ENCODE measurements around the gene KRTAP5-9.
"Not testable (repeated sequence)": the region's sequence is repeated elsewhere in the genome, so short reads cannot be mapped to it uniquely, and the experiment has no call there.

The KRTAP5-9 gene

DNA sequence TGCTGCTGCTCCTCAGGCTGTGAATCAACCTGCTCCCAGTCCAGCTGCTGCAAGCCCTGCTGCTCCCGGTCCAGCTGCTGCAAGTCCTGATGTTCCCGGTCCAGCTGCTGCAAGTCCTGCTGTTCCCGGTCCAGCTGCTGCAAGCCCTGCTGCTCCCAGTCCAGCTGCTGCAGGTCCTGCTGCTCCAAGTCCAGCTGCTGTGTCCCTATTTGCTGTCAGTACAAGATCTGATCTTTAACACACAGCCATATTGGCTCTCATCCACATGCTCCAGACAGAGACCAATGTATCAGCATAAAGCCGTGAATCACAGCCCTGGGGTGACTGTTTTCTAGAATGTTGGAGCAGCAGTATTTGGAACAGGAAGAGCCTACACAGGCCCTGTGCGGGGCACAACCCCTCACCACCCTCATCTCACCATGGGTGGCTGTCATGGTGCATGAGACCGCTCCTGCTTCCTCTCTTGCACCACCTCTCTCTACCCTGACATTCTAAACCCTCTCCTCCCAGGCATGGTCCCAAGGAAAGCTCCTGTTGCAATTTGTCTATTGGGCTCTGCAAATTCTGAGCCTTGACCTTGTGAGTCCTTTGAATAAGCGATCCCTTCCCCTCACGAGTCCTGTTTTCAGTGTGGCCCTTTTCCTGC lies 20.6 kb downstream of the KRTAP5-9 start:
- DNase-seq (ENCODE audit: low read depth) = no peak
- TF ChIP-seq, protein P1, sequence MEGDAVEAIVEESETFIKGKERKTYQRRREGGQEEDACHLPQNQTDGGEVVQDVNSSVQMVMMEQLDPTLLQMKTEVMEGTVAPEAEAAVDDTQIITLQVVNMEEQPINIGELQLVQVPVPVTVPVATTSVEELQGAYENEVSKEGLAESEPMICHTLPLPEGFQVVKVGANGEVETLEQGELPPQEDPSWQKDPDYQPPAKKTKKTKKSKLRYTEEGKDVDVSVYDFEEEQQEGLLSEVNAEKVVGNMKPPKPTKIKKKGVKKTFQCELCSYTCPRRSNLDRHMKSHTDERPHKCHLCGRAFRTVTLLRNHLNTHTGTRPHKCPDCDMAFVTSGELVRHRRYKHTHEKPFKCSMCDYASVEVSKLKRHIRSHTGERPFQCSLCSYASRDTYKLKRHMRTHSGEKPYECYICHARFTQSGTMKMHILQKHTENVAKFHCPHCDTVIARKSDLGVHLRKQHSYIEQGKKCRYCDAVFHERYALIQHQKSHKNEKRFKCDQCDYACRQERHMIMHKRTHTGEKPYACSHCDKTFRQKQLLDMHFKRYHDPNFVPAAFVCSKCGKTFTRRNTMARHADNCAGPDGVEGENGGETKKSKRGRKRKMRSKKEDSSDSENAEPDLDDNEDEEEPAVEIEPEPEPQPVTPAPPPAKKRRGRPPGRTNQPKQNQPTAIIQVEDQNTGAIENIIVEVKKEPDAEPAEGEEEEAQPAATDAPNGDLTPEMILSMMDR (IDR thresholded peaks at IDR 0.05; ENCODE audit: control insufficient read depth, insufficient read depth, low read depth, low read length, missing control alignments) = no peak
- H3K4me3 ChIP-seq (ENCODE audit: control insufficient read depth, low read depth, low read length) = no peak overlapping the region

DNA sequence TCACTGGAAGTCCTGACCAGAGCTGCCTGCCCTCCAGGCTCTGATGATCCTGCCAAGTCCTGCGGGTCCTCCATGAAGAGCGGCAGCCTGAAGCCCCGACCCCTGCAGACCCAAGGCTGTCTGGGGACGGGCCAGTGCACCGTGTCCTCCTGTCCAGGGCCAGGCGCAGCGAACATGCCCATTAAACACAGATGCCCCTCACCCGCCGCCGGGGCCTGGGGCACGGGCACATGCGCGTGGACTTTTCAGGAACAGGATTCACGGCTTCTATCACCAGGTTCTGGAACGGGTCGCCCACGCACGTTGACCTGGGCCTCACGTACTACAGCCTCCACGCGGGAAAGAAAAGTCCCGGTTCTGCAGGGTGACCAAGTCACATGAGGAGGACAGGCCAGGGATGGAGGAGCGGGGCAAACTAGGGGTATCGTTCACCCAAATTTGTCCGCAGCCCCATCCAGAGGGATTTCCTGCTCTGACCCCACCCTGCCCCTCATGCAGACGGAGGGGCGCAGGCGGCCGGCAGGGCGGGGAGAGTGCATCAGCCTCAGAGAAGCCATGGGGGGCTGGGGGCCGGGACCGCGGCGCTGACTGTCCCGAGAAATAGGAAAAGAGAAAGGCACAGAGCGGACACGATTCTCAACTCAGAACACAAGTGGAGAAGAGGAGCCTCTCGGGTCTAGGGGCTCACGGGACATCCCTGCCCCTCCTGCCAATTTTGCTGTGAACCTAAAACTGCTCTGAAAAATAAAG lies 23.1 kb downstream of the KRTAP5-9 start:
- H3K4me3 ChIP-seq (ENCODE audit: control insufficient read depth, low read depth, low read length); DNase-seq (ENCODE audit: low read depth): not testable (repeated sequence)

DNA sequence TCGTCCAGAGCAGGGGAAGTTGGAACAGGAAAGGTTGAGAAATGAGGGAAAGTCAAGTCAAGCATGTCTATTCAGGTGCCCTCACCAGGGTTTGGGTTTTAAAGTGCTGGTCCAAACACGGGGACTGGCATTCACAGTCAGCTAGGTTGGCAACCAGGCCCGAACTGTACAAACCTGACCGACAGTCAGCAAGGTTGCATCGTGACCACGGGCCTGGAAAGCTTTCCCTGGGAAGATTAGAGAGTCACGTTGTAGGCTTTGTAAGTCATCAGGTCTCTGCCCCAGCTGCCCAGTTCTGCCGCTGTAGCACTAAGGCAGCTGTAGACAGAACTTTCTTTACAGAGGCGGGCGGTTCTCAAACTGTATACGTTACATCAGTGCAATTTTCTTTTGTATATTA lies 24.6 kb downstream of the KRTAP5-9 start:
- H3K4me3 ChIP-seq (ENCODE audit: control insufficient read depth, low read depth, low read length) = no peak overlapping the region
- DNase-seq (ENCODE audit: low read depth) = no peak
- TF ChIP-seq, protein P1 (IDR thresholded peaks at IDR 0.05; ENCODE audit: control insufficient read depth, insufficient read depth, low read depth, low read length, missing control alignments) = no peak

DNA sequence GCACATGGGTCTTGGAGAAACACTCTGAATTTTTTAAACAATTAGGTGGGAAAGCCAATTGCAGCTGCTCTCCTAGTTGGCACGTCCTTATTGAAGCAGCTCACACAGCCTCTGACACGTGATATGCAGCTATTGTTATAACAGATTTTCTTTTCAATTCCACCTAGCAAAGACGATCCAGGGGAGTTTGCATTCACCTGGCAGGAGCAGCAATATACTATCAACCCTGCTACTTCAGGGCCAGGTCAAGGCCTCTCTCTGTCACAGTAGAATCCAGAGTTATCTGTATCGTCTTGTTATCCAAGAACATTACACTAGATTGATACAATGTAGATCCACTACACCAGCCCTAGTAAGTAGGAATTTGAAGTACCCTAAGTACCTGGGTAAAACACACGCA lies 26.2 kb downstream of the KRTAP5-9 start:
- TF ChIP-seq, protein P1 (IDR thresholded peaks at IDR 0.05; ENCODE audit: control insufficient read depth, insufficient read depth, low read depth, low read length, missing control alignments) = no peak
- no peak for DNase-seq (ENCODE audit: low read depth)
- H3K4me3 ChIP-seq (ENCODE audit: control insufficient read depth, low read depth, low read length) = no peak overlapping the region

DNA sequence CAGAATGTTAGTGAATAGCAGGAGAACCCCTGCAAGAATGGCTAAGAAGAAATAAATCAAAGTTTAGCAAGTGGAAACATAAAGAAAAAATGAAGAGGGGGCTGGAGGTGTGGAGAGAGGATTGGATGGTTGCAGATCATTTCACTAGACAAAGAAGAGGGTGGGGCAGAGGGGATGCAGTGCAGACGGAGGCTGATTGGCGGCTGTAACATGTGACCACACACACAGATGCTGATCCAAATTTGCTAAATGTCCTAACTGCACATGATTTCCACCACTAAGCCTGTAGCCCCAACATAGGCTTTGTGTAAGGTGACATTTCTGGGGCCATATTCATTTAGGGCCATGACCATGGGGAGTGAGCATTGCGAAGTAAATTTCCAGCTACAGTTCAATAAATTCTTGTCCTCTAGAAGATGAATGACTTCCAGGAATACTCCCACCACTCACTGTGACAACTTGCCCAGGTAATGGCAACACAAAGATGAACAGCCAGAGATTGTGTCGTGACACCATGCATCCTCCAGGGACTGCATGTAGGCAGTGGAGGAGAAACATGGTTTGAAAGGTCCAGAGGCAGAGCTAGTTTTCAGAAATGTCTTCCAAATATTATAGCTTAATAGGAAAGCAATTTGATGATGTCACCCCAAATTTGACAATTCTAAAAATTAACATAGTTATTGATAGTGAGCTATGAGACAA lies 27.7 kb downstream of the KRTAP5-9 start:
- TF ChIP-seq, protein P1 (IDR thresholded peaks at IDR 0.05; ENCODE audit: control insufficient read depth, insufficient read depth, low read depth, low read length, missing control alignments) = no peak
- no peak overlapping the region for H3K4me3 ChIP-seq (ENCODE audit: control insufficient read depth, low read depth, low read length)
- DNase-seq (ENCODE audit: low read depth) = no peak

DNA sequence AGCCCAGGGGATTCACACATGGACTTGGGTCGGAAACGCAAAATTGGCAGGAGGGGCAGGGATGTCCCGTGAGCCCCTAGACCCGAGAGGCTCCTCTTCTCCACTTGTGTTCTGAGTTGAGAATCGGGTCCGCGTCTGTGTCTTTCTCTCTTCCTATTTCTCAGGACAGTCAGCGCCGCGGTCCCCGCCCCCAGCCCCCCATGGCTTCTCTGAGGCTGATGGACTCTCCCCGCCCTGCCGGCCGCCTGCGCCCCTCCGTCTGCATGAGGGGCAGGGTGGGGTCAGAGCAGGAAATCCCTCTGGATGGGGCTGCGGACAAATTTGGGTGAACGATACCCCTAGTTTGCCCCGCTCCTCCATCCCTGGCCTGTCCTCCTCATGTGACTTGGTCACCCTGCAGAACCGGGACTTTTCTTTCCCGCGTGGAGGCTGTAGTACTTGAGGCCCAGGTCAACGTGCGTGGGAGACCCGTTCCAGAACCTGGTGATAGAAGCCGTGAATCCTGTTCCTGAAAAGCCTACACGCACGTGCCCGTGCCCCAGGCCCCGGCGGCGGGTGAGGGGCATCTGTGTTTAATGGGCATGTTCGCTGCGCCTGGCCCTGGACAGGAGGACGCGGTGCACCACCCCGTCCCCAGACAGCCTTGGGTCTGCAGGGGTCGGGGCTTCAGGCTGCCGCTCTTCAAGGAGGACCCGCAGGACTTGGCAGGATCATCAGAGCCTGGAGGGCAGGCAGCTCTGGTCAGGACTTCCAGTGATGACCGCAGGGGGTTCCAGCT lies 28.7 kb downstream of the KRTAP5-9 start:
- DNase-seq (ENCODE audit: low read depth); H3K4me3 ChIP-seq (ENCODE audit: control insufficient read depth, low read depth, low read length): not testable (repeated sequence)

DNA sequence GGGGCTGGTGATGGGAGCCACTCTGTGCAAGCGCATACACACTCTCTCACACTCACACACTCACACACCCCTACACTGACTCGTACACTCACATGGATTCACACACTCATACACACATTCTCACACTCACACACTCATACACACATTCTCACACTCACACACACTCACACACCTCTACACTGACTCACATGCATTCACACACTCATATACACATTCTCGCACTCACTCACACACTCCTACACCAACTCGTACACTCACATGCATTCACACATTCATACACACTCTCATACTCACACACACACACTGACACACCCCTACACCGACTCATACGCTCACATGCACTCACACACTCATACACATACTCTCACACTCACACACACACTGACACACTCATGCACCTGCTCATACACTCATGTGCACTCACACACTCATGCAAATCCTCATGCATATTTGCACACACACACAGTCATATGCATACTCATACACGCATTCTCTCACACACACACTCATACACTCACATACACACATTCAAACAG lies 29.3 kb downstream of the KRTAP5-9 start:
- TF ChIP-seq, protein P1 (IDR thresholded peaks at IDR 0.05; ENCODE audit: control insufficient read depth, insufficient read depth, low read depth, low read length, missing control alignments) = no peak
- no peak overlapping the region for H3K4me3 ChIP-seq (ENCODE audit: control insufficient read depth, low read depth, low read length)
- DNase-seq (ENCODE audit: low read depth) = no peak

DNA sequence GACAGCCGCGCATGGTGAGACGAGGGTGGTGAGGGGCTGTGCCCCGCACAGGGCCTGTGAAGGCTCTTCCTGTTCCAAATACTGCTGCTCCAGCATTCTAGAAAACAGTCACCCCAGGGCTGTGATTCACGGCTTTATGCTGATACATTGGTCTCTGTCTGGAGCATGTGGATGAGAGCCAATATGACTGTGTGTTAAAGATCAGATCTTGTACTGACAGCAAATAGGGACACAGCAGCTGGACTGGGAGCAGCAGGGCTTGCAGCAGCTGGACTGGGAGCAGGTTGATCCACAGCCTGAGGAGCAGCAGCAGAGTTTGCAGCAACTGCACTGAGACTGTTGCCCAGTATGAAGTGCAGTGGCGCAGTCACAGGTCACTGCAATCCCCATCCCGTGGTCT lies 31.3 kb downstream of the KRTAP5-9 start:
- H3K4me3 ChIP-seq (ENCODE audit: control insufficient read depth, low read depth, low read length); DNase-seq (ENCODE audit: low read depth): not testable (repeated sequence)
